Keratinocyte (primary cell): ENCODE data around the gene MEF2A.

Experiments
- EZH2 ChIP-seq: IDR thresholded peaks from one replicate; pipeline ENCODE4 v1.6.1; 2012; ENCODE audit warnings: inconsistent platforms, mild to moderate bottlenecking, low read length, moderate library complexity
- TF ChIP-seq, protein P1 (sequence below), 3 experiments: IDR thresholded peaks in 1 of 3; conservative IDR thresholded peaks in 1 of 3; optimal IDR thresholded peaks in 1 of 3; 2 replicates in 2 of 3; 3 replicates in 1 of 3; pipeline versions ENCODE3 to v1.5.1; 2011; ENCODE audit warnings: low read length in 3 of 3, mild to moderate bottlenecking in 3 of 3, moderate library complexity in 2 of 3, control low read depth in 1 of 3, inconsistent platforms in 1 of 3; ENCODE audit not compliant: insufficient read depth in 2 of 3; ENCODE audit errors: extremely low read depth in 1 of 3

DNA sequence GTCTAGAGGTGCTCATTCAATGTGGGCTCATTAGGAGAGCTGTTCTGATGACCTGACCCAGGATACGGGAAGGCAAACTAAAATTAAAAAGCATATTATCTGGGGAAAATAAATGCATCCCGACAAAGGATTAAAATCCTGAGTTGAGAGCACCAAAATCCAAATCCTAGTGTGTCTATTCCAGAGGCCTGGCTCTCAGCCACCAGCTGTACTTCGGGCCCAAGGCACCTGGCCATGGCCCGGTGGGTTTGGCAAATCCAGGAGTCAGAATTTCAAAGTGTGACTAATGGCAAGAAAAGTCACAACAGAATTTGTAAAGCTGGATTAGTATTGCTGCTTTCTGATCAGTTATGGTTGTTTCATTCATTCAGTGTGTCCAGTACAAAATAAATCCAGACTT is 170.1 kb downstream of the MEF2A start:
- TF ChIP-seq, protein P1, sequence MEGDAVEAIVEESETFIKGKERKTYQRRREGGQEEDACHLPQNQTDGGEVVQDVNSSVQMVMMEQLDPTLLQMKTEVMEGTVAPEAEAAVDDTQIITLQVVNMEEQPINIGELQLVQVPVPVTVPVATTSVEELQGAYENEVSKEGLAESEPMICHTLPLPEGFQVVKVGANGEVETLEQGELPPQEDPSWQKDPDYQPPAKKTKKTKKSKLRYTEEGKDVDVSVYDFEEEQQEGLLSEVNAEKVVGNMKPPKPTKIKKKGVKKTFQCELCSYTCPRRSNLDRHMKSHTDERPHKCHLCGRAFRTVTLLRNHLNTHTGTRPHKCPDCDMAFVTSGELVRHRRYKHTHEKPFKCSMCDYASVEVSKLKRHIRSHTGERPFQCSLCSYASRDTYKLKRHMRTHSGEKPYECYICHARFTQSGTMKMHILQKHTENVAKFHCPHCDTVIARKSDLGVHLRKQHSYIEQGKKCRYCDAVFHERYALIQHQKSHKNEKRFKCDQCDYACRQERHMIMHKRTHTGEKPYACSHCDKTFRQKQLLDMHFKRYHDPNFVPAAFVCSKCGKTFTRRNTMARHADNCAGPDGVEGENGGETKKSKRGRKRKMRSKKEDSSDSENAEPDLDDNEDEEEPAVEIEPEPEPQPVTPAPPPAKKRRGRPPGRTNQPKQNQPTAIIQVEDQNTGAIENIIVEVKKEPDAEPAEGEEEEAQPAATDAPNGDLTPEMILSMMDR (optimal IDR thresholded peaks at IDR 0.05 in 1 of 3, IDR thresholded peaks at IDR 0.05 in 1 of 3, conservative IDR thresholded peaks at IDR 0.05 in 1 of 3; ENCODE audit: extremely low read depth in 1 of 3, insufficient read depth in 2 of 3, low read length in 3 of 3), result no peak
- TF ChIP-seq EZH2, result no peak
